Aorta (tissue), 5 donors: Measurements from ENCODE around the gene MAPK7. TPM values are rescaled to one million over a fixed set of nuclear protein-coding genes. Genes with fewer than 3 reads are reported as not detected.

Source experiments
- ATAC-seq: fragments of 200-7000 bp; cut with Tn5 transposase; one replicate; pipeline ENCODE4 v1.9.1; 2022; ENCODE audit warnings: moderate library complexity; ENCODE audit not compliant: low FRiP score
- DNase-seq, 2 donors: peaks; one replicate each; pipeline ENCODE4 v3.0.0-alpha.2; 2020
- H3K27ac ChIP-seq, 2 donors: one replicate each; pipeline ENCODE4 v1.5.1; 2013; ENCODE audit warnings: low read length in 2 of 2, mild to moderate bottlenecking in 2 of 2, moderate library complexity in 2 of 2, control low read depth in 1 of 2, inconsistent platforms in 1 of 2, low read depth in 1 of 2
- H3K27me3 ChIP-seq, 2 donors: one replicate each; pipeline ENCODE4 v1.6.1; 2013; ENCODE audit warnings: control low read depth in 1 of 2, low read length in 1 of 2, mild to moderate bottlenecking in 1 of 2, moderate library complexity in 1 of 2; ENCODE audit not compliant: insufficient read depth in 2 of 2, control insufficient read depth in 1 of 2
- H3K36me3 ChIP-seq, 2 donors: one replicate each; pipeline ENCODE4 v1.6.1; 2013; ENCODE audit warnings: control low read depth in 1 of 2, low read length in 1 of 2, mild to moderate bottlenecking in 1 of 2; ENCODE audit not compliant: insufficient read depth in 2 of 2, control insufficient read depth in 1 of 2
- H3K4me1 ChIP-seq, 2 donors: one replicate each; pipeline ENCODE4 v1.6.1; 2013; ENCODE audit warnings: low read length in 2 of 2, control low read depth in 1 of 2, mild to moderate bottlenecking in 1 of 2, moderate library complexity in 1 of 2; ENCODE audit not compliant: insufficient read depth in 2 of 2, control insufficient read depth in 1 of 2
- H3K4me3 ChIP-seq, 2 donors: one replicate each; pipeline ENCODE4 v1.5.1; 2013; ENCODE audit warnings: low read length in 2 of 2, control low read depth in 1 of 2, mild to moderate bottlenecking in 1 of 2
- H3K9me3 ChIP-seq: one replicate; pipeline ENCODE4 v1.6.1; 2013; ENCODE audit warnings: mild to moderate bottlenecking, low read length; ENCODE audit not compliant: control insufficient read depth
- WGBS, 2 donors: extraction: QIAGEN DNeasy Blood & Tissue Kit; methylation state at CpG; one replicate each; pipeline ENCODE4 v1.1.7; 2013; 5-methylcytosine and 5-hydroxymethylcytosine counted together
- intact Hi-C, 2 donors: fragments of 100-400 bp; cut with DNase I; formaldehyde crosslinking; loops; one replicate each; pipeline versions ENCODE4 v1.14.2 to v1.15.0; 2022
- polyA plus RNA-seq, 2 donors: library from polyadenylated mRNA; stranded (reverse); fragments of 200-250 nt; gene quantifications; one replicate each; pipeline ENCODE4 v1.2.3, GENCODE V29; 2013
- total RNA-seq, 2 donors: library from RNA; stranded (reverse); fragmentation: NEBNext Ultra II Directional; extraction: Animal tissue kit (Norgen Biotek cat#: 25700); gene quantifications; one replicate each; pipeline ENCODE4 v1.2.1, GENCODE V29; 2021
- donor health status: healthy with polysubstance abuse.
- donor health status: Bipolar disorder and iron deficiency.
- donor health status: DM: no; HTN: no; CAD: no.
- donor health status: DM: no; HTN: no; CAD: no.
- donor health status: DM: yes; HTN: yes; CAD: no.

MAPK7 gene
- total and polyA plus RNA-seq, 4 donors = 5.4 to 34.1 (median 29.5) TPM

- ATAC-seq = no peak
- WGBS, 2 donors = 72 to 77% methylated on average over 9 of the region's 9 CpGs
- Histone ChIP-seq H3K9me3 (no peaks in the 10 kb centered on the region), H3K4me3 (no peak overlapping the region), H3K36me3 (no peaks in the 10 kb centered on the region), H3K27ac (no peak overlapping the region), H3K4me1 (no peaks in the 10 kb centered on the region), H3K27me3 (no peaks in the 10 kb centered on the region)
- DNase-seq = no peak
- intact Hi-C loops = no loop called here
These were observed 33.3 kb downstream of the MAPK7 start for GRCh38 chr17:19411631-19412030.

- no peaks in the 10 kb centered on the region for H3K36me3 ChIP-seq
- no peaks in the 10 kb centered on the region for H3K4me1 ChIP-seq
- 97 to 98% methylated on average over 16 of the region's 16 CpGs for WGBS, 2 donors
- no peaks in the 10 kb centered on the region for H3K9me3 ChIP-seq
- H3K27me3 ChIP-seq = no peaks in the 10 kb centered on the region
- no peak for ATAC-seq
- no peak overlapping the region for H3K4me3 ChIP-seq
- intact Hi-C loops = no loop called here
- no peak overlapping the region for H3K27ac ChIP-seq
- DNase-seq = no peak
These were observed 34.2 kb downstream of the MAPK7 start for GRCh38 chr17:19412510-19412909.

GRCh38 chr17:19412984-19413383 is 34.7 kb downstream of the MAPK7 start:
- no peaks in the 10 kb centered on the region for H3K36me3 ChIP-seq
- intact Hi-C loops = no loop called here
- no peaks in the 10 kb centered on the region for H3K9me3 ChIP-seq
- no peak overlapping the region for H3K27ac ChIP-seq
- ATAC-seq (no peak), DNase-seq (no peak)
- H3K4me3 ChIP-seq = no peak overlapping the region
- 93 to 98% methylated on average over 8 to 12 of the region's 12 CpGs for WGBS, 2 donors
- H3K4me1 ChIP-seq = no peaks in the 10 kb centered on the region
- no peaks in the 10 kb centered on the region for H3K27me3 ChIP-seq

- Histone ChIP-seq H3K27me3 (no peaks in the 10 kb centered on the region), H3K27ac (no peak overlapping the region), H3K4me3 (no peak overlapping the region), H3K9me3 (no peaks in the 10 kb centered on the region), H3K4me1 (no peaks in the 10 kb centered on the region), H3K36me3 (no peaks in the 10 kb centered on the region)
- ATAC-seq (no peak), DNase-seq (no peak)
- 85 to 91% methylated on average over 5 of the region's 5 CpGs for WGBS, 2 donors
- intact Hi-C loops = no loop called here
These were observed 35.5 kb downstream of the MAPK7 start for GRCh38 chr17:19413761-19414160.

GRCh38 chr17:19414396-19415280 is 36.3 kb downstream of the MAPK7 start:
- Histone ChIP-seq H3K27me3 (no peaks in the 10 kb centered on the region), H3K4me1 (no peaks in the 10 kb centered on the region), H3K4me3 (no peak overlapping the region), H3K9me3 (no peaks in the 10 kb centered on the region), H3K36me3 (no peaks in the 10 kb centered on the region), H3K27ac (no peak overlapping the region)
- ATAC-seq (no peak), DNase-seq (no peak)
- 93 to 94% methylated on average over 27 to 28 of the region's 28 CpGs for WGBS, 2 donors
- intact Hi-C loops = no loop called here

- 90% methylated on average over 13 of the region's 13 CpGs for WGBS, 2 donors
These were observed 37.0 kb downstream of the MAPK7 start for GRCh38 chr17:19415311-19415710.

GRCh38 chr17:19415806-19416775 is 37.8 kb downstream of the MAPK7 start:
- no peak for DNase-seq
- intact Hi-C loops = no loop called here
- no peak overlapping the region for H3K4me3 ChIP-seq

More at GRCh38 chr17:19415311-19415710, 37.0 kb downstream of the MAPK7 start:
- intact Hi-C loops = no loop called here
- Histone ChIP-seq H3K36me3 (no peaks in the 10 kb centered on the region), H3K4me3 (no peak overlapping the region), H3K27me3 (no peaks in the 10 kb centered on the region), H3K9me3 (no peaks in the 10 kb centered on the region), H3K27ac (no peak overlapping the region), H3K4me1 (no peaks in the 10 kb centered on the region)
- no peak for ATAC-seq
- no peak for DNase-seq

GRCh38 chr17:19417611-19418010 is 39.3 kb downstream of the MAPK7 start:
- Histone ChIP-seq H3K9me3 (no peaks in the 10 kb centered on the region), H3K36me3 (no peaks in the 10 kb centered on the region), H3K4me3 (no peak overlapping the region), H3K27ac (no peak overlapping the region), H3K4me1 (no peaks in the 10 kb centered on the region), H3K27me3 (no peaks in the 10 kb centered on the region)
- intact Hi-C loops = no loop called here
- ATAC-seq (no peak), DNase-seq (no peak)
- 77 to 80% methylated on average over 3 of the region's 3 CpGs for WGBS, 2 donors

More at GRCh38 chr17:19415806-19416775, 37.8 kb downstream of the MAPK7 start:
- no peak for ATAC-seq
- H3K36me3 ChIP-seq = no peaks in the 10 kb centered on the region
- no peaks in the 10 kb centered on the region for H3K27me3 ChIP-seq
- no peaks in the 10 kb centered on the region for H3K4me1 ChIP-seq
- no peaks in the 10 kb centered on the region for H3K9me3 ChIP-seq
- WGBS, 2 donors = 94 to 96% methylated on average over 18 of the region's 18 CpGs
- no peak overlapping the region for H3K27ac ChIP-seq
